CD4-positive, alpha-beta T cell treated with Interleukin-17A for 1 hour (primary cell): Measurements from ENCODE around the gene EGR4.
"Not testable (repeated sequence)": the region's sequence is repeated elsewhere in the genome, so short reads cannot be mapped to it uniquely, and the experiment has no call there.

ENCODE experiments used
- DNase-seq: peaks from one replicate; pipeline ENCODE4 v3.0.0-alpha.2; 2020

The EGR4 gene

DNA sequence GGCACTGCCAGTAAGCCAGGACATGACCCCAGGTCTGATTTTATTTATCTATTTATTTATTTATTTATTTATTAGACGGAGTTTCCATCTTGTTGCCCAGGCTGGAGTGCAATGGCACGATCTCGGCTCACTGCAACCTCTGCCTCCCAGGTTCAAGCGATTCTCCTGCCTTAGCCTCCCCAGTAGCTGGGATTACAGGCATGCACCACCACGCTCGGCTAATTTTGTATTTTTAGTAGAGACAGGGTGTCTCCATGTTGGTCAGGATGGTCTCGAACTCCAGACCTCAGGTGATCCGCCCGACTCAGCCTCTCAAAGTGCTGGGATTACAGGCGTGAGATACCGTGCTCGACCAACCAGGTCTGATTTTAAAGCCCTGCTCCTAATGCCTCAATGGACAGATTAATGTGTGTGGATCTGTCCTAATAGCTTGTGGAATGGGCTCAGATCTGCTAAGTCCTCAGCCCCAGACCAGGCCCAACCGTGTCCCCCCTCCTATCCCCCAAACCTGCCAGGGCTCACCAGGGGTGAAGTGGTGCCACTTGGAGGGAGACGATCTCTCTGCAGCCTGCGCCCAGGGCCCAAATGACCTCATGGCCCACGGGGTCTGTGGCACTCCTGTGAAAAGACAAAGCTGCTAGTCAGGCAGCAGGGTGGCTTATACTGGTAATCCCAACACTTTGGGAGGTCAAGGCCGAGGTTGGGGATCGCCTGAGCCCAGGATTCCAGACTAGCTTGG, 30.5 kb downstream of the EGR4 start:
- DNase-seq: not testable (repeated sequence)

DNA sequence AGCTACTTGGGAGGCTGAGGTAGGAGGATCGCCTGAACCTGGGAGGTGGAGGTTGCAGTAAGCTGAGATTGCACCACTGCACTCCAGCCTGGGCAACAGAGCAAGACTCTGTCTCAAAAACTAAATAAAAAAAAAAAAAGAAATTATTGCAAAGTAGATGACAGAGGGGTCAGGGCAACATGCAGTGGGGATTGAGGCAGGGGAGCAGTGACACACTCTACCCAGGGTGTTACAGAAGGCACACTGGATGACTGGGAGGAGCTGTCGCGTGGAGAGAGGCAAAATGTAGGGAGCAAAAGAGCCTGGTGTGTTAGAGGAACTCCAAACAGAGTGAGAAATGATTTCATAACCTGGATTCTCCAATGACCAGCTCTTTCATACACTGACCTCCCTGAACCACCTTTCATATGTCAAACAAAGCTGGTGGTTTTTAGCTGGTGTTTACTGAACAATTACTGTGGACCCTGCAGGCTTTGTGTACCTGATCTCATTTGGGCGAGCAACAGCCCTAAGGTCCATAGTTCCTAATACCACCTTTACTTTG, 31.2 kb downstream of the EGR4 start:
- DNase-seq: no peak

DNA sequence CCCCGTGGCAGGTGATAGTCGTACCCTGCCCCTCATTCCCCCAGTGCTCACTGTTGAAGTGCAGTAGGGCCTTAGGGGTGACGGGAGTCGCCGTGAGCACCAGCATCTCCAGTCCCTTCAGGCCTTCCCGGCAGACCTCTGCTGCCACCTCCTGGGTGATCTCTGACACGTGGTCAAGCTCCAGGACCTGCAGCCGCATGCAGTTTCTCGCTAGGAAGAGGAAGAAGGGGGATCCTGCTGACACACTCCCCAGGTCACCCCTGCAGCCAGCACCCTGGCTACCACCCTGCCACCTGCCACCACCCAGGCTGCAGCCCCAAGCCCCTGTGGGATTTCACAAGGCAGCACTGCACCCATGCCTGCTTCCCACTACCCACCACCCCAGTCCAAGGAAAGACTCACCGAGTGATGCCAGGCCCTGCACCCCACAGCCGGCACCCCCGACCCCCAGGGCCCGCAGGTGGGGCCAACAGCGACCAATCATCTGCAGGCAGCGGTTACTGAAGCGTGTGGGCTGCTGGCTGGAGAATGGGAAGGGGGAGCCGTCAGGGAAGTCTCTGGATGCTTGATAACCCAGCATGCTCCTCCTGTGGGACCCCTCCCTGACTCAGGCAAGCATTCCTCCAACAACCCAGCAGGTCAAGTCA, 32.9 kb downstream of the EGR4 start:
- DNase-seq: no peak

GRCh38 chr2:73259704-73260337, 33.5 kb downstream of the EGR4 start:
- no peak for DNase-seq

GRCh38 chr2:73259276-73259675, 34.1 kb downstream of the EGR4 start:
- no peak for DNase-seq

GRCh38 chr2:73258913-73259215, 34.5 kb downstream of the EGR4 start:
- DNase-seq: no peak

- no peak for DNase-seq
Observed at GRCh38 chr2:73258186-73258912, 35.0 kb downstream of the EGR4 start.

GRCh38 chr2:73257425-73258125, 35.8 kb downstream of the EGR4 start:
- no peak for DNase-seq

DNA sequence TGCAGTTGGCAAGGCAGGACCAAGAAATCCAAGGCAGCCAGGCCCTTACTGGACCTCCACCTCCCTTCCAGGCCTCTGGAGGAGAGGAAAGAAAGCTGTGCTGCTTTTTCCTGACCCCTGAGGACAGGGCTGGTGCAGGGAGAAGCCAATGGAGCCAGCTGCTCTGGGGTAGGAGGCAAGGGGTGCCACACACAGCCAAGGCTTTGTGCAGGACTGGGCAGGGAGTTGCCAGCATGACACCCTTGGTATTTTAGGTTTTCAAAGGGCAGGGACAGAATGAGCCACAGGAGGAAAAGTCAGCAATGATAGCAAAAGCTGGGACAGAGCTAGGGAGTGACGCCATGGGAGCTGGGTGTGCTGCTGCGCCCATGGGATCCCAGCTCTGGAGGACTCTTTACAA, 36.3 kb downstream of the EGR4 start:
- no peak for DNase-seq

DNA sequence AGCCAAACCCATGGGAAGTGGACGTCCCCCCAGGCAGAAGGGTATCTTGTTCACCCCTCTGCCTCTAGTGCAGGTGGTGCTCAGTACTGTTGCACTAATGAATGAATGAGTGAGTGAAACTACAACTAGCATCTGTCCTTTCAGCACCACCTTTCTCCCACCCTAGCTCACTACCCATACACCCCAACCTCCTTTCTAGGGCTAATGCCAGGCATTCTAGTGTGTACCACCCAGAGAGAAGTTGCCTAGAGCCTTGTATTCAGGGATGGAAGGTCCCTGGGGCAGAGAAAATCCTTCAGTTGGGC, 36.8 kb downstream of the EGR4 start:
- no peak for DNase-seq

DNA sequence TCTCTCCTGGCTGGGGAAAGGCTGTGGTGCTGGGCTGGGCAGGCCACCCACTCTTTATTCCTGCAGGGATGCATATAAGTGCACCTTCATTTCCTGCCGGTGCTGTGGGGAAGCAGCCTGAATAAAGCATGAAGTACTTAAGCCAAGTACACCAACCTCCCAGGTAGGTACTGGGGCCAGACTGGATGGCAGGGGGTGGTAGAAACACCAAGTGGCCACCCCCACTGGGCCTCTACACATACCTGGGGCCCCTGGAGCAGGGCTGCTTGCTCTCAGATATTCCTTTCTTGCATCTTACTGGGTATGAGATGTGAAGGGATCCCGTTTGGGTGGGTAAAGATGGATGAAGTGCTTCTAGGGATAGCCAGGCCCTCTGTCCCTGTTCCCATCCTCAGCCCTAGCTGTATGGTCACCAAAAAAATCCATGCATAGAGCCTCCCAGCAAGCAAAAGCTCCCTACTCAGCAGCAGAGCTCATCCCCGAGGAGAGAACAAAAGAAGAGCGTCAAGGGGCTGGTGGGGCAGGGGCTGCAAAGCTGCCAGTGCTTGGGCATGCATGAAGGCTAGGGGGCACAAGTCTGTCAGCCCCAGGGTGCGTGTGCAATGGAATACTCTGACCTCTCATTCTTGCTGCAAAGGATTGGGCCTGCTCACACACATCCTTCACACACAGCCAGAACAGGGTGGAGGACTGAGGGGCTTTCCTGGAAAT, 37.3 kb downstream of the EGR4 start:
- no peak for DNase-seq

- no peak for DNase-seq
Observed at GRCh38 chr2:73255007-73255644, 38.2 kb downstream of the EGR4 start.

DNA sequence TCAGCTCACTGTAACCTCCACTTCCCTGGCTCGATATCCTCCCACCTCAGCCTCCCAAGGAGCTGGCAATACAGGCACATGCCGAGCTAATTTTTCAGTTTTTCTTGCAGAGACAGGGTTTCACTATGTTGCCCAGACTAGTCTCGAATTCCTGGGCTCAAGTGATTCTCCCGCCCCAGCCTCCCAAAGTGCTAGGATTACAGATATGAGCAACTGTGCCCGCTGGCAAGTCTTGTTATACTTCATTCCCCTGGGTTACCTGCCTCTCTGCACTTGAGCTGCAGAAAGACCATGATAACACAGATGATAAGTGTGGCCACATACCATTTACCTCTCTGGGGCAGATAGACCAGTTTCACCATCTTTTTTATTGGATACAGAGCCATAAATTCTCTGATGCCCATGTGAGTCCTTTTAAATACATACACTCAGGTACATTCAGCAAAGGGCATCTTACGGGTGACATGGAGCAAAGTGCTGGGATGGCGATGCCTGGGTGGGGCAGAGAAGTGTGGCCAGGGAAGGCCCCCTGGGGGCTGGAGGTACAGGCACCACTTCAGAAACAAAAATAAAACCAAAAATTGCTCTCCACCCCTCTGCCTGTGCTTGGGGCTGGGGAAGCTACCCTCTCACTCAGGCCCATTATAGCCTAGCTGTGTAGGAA, 38.9 kb downstream of the EGR4 start:
- DNase-seq: no peak

DNA sequence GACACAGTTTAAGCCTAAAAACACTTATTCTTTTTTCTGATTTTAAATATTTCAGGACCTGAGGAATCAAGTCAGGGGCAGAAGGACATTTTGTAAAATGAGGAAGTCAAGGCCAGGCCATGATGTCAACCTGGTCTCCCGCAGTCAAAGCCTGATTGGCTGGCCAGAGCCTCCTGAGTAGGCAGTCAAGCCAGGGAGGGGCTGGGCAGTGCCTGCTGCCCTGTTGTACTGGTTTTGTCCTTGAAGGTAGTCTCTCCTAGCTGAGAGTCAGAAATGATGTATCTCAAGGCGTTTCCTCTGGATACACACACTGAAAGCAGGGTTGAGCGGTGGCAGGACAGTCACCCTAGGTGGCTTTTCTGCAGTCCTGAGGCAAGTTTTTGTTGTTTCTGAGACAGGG, 39.4 kb downstream of the EGR4 start:
- DNase-seq: no peak

DNA sequence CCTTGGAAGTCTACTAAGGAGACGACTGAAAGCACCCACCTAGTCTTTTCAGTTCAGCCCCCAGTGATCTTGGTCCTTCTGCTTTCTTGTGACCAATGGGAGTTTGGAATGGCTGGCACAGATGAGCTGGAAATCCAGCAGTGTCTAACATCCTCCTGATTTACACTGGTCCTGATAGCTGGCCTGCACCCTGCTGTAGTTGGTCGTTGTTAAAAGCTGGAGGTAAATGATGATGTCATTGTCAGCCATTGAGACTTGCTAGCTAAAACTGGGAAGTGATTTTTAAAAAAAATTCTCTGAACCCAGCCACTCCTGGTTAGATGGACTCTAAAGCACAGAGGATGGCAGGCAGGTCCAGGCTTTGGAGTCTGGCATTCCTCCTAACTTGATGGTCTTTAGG, 39.9 kb downstream of the EGR4 start:
- no peak for DNase-seq

DNA sequence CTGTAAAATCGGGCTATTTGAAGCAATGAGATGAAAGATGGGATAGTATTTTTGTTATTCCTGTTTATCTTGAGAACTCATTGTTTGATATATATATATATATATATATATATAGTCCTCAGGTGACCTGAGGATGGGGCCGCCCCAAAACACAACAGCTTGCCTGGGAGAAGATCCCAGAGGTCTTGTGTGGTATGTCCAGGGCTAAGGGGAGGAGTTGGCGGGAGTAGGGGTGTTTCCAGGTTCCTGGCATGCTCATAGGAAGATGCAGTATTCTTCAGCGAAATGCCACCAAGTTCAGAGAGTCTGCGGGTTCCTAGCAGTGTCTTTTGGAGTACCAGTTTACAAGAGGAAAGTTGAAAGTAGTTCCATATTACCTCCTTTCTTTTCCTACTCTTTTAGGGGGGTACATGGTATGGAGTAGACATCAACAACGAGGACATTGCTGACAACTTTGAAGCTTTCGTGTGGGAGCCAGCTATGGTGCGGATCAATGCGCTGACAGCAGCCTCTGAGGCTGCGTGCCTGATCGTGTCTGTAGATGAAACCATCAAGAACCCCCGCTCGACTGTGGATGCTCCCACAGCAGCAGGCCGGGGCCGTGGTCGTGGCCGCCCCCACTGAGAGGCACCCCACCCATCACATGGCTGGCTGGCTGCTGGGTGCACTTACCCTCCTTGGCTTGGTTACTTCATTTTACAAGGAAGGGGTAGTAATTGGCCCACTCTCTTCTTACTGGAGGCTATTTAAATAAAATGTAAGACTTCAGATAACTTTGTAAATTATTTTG, 40.9 kb downstream of the EGR4 start:
- DNase-seq: no peak

GRCh38 chr2:73250872-73251846, 42.2 kb downstream of the EGR4 start:
- no peak for DNase-seq

DNA sequence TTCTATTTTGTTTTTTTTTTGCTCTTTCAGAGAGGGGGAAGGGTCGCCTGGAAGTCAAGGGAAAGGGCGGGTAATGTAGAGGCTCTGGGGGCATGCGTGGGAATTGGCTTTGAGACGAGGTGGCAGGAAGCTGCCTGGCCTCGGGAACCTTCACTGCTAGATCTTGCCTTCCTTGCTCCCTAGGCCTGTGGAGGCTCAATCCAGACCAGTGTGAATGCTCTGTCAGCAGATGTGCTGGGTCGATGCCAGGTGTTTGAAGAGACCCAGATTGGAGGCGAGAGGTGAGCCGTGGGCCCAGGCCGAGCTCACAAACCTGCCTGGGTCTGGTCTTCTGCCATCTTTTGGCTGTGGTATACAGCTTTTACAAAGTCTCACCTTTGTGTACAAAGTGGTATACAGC, 43.7 kb downstream of the EGR4 start:
- DNase-seq: no peak

- DNase-seq: no peak
Observed at GRCh38 chr2:73246850-73247249, 46.5 kb downstream of the EGR4 start.
